Keratinocyte (primary cell): Measurements from ENCODE around the gene RUNX1. TPM values are rescaled to one million over a fixed set of nuclear protein-coding genes. Genes with fewer than 3 reads are reported as not detected.
"Not testable (repeated sequence)": the region's sequence is repeated elsewhere in the genome, so short reads cannot be mapped to it uniquely, and the experiment has no call there.

Experiments
- DNase-seq: peaks from one replicate; pipeline ENCODE4 v3.0.0-alpha.2; 2011; ENCODE audit warnings: low read depth, missing footprints, low spot score
- FAIRE-seq: peaks from 2 replicates; lab custom pipeline; 2011; peaks lifted over from hg19 to GRCh38; lab: Jason Lieb, UNC
- H2AFZ ChIP-seq: 2 replicates; pipeline ENCODE4 v1.6.0; 2012; ENCODE audit warnings: low read length, control low read depth, inconsistent platforms; ENCODE audit not compliant: control insufficient read depth
- H3K27ac ChIP-seq: 2 replicates; pipeline ENCODE4 v1.5.1; 2011; ENCODE audit warnings: low read length; ENCODE audit not compliant: control insufficient read depth, insufficient read depth
- H3K27me3 ChIP-seq: 3 replicates; pipeline ENCODE4 v1.6.0; 2011; ENCODE audit warnings: low read length; ENCODE audit not compliant: control insufficient read depth, insufficient read depth; ENCODE audit errors: extremely low read depth
- H3K36me3 ChIP-seq, 2 experiments: 2 replicates in 1 of 2; 3 replicates in 1 of 2; pipeline ENCODE4 v1.5.1; 2011; ENCODE audit warnings: low read length in 2 of 2, mild to moderate bottlenecking in 1 of 2; ENCODE audit not compliant: control insufficient read depth in 2 of 2, insufficient read depth in 2 of 2; ENCODE audit errors: extremely low read depth in 1 of 2
- H3K4me1 ChIP-seq: 3 replicates; pipeline ENCODE4 v1.5.1; 2011; ENCODE audit warnings: low read length; ENCODE audit not compliant: control insufficient read depth, insufficient read depth; ENCODE audit errors: extremely low read depth
- H3K4me2 ChIP-seq: 3 replicates; pipeline ENCODE4 v1.6.0; 2011; ENCODE audit warnings: low read depth, low read length; ENCODE audit not compliant: control insufficient read depth, insufficient read depth; ENCODE audit errors: extremely low read depth
- H3K4me3 ChIP-seq, 3 experiments: fragments of 200-600 bp in 1 of 3; sonication (generic) in 1 of 3; 2 replicates in 2 of 3; 3 replicates in 1 of 3; pipeline ENCODE4 v1.5.1; 2011 to 2016; ENCODE audit warnings: low read length in 3 of 3, mild to moderate bottlenecking in 3 of 3, control low read depth in 2 of 3, inconsistent platforms in 1 of 3, low read depth in 1 of 3, mixed read lengths in 1 of 3, mixed run types in 1 of 3, moderate library complexity in 1 of 3; ENCODE audit not compliant: control insufficient read depth in 2 of 3, insufficient read depth in 2 of 3; ENCODE audit errors: extremely low read depth in 1 of 3
- H3K79me2 ChIP-seq: 2 replicates; pipeline ENCODE4 v1.6.0; 2012; ENCODE audit warnings: low read length; ENCODE audit not compliant: control insufficient read depth, insufficient read depth
- H3K9ac ChIP-seq: 3 replicates; pipeline ENCODE4 v1.6.0; 2011; ENCODE audit warnings: low read length; ENCODE audit not compliant: control insufficient read depth, insufficient read depth; ENCODE audit errors: extremely low read depth
- H3K9me1 ChIP-seq: 3 replicates; pipeline ENCODE4 v1.6.0; 2011; ENCODE audit warnings: low read length; ENCODE audit not compliant: control insufficient read depth, insufficient read depth; ENCODE audit errors: extremely low read depth
- H3K9me3 ChIP-seq: 2 replicates; pipeline ENCODE4 v1.5.1; 2012; ENCODE audit warnings: low read depth, low read length; ENCODE audit not compliant: control insufficient read depth
- H4K20me1 ChIP-seq: 3 replicates; pipeline ENCODE4 v1.6.0; 2011; ENCODE audit warnings: low read length; ENCODE audit not compliant: control insufficient read depth, insufficient read depth; ENCODE audit errors: extremely low read depth
- CTCF ChIP-seq, 3 experiments: IDR thresholded peaks in 1 of 3; conservative IDR thresholded peaks in 1 of 3; optimal IDR thresholded peaks in 1 of 3; 2 replicates in 2 of 3; 3 replicates in 1 of 3; pipeline versions ENCODE3 to v1.5.1; 2011; ENCODE audit warnings: low read length in 3 of 3, mild to moderate bottlenecking in 3 of 3, moderate library complexity in 2 of 3, control low read depth in 1 of 3, inconsistent platforms in 1 of 3; ENCODE audit not compliant: insufficient read depth in 2 of 3; ENCODE audit errors: extremely low read depth in 1 of 3
- EZH2 ChIP-seq: IDR thresholded peaks from one replicate; pipeline ENCODE4 v1.6.1; 2012; ENCODE audit warnings: inconsistent platforms, mild to moderate bottlenecking, low read length, moderate library complexity
- dilution Hi-C: fragments of 300-500 bp; cut with MboI; formaldehyde crosslinking; loops from one replicate; pipeline ENCODE4 v1.7.0; 2020; ENCODE audit warnings: low sequenced_read_pairs; ENCODE audit not compliant: extremely low pct_ligation_motif_present
- polyA plus RNA-seq, 5 experiments: library from polyadenylated mRNA; depleted of rRNA in 3 of 5; stranded (reverse) in 3 of 5; stranded (forward) in 1 of 5; unstranded in 1 of 5; fragments of >200 nt; gene quantifications; 1 replicate in 1 of 5; 2 replicates in 3 of 5; 3 replicates in 1 of 5; pipeline versions ENCODE4 v1.2.1 to v1.2.3, GENCODE V29; 2011 to 2012; ENCODE audit warnings: missing spikeins in 2 of 5, low read depth in 1 of 5, low replicate concordance in 1 of 5

The RUNX1 gene
- polyA plus RNA-seq, 1 donor (not counting 4 experiments of a cell fraction or from before 2014, with no cell fraction given): 44.9 TPM

GRCh38 chr21:34952701-34953100 is 96.4 kb downstream of the RUNX1 start:
- H3K4me2 ChIP-seq: no peak overlapping the region
- no peaks in the 10 kb centered on the region for H4K20me1 ChIP-seq
- TF ChIP-seq CTCF (optimal IDR thresholded peaks at IDR 0.05 in 1 of 3, IDR thresholded peaks at IDR 0.05 in 1 of 3, conservative IDR thresholded peaks at IDR 0.05 in 1 of 3; ENCODE audit: extremely low read depth in 1 of 3, insufficient read depth in 2 of 3, low read length in 3 of 3) (no peak), EZH2 (no peak)
- no peak overlapping the region for H2AFZ ChIP-seq
- no peaks in the 10 kb centered on the region for H3K9me1 ChIP-seq
- no peaks in the 10 kb centered on the region for H3K27me3 ChIP-seq
- no peak overlapping the region for H3K9ac ChIP-seq
- no peaks in the 10 kb centered on the region for H3K36me3 ChIP-seq
- no peaks in the 10 kb centered on the region for H3K4me1 ChIP-seq
- FAIRE-seq (no peak), DNase-seq (no peak)
- H3K4me3 ChIP-seq: no peak overlapping the region
- H3K79me2 ChIP-seq: no peaks in the 10 kb centered on the region
- no peaks in the 10 kb centered on the region for H3K9me3 ChIP-seq
- dilution Hi-C loops: no loop called here
- H3K27ac ChIP-seq: no peak overlapping the region

- dilution Hi-C loops, H3K4me2 ChIP-seq: not testable (repeated sequence)
These were observed 97.2 kb downstream of the RUNX1 start for GRCh38 chr21:34951868-34952267.

GRCh38 chr21:34950980-34951379 is 98.1 kb downstream of the RUNX1 start:
- Histone ChIP-seq H3K27me3 (no peaks in the 10 kb centered on the region), H3K9me1 (no peaks in the 10 kb centered on the region), H3K4me1 (no peaks in the 10 kb centered on the region), H2AFZ (no peak overlapping the region), H3K4me2 (no peak overlapping the region), H3K36me3 (no peaks in the 10 kb centered on the region), H3K27ac (no peak overlapping the region), H4K20me1 (no peaks in the 10 kb centered on the region), H3K9ac (no peak overlapping the region), H3K9me3 (no peaks in the 10 kb centered on the region), H3K79me2 (no peaks in the 10 kb centered on the region), H3K4me3 (no peak overlapping the region)
- DNase-seq: no peak
- dilution Hi-C loops: no loop called here
- TF ChIP-seq CTCF (optimal IDR thresholded peaks at IDR 0.05 in 1 of 3, IDR thresholded peaks at IDR 0.05 in 1 of 3, conservative IDR thresholded peaks at IDR 0.05 in 1 of 3; ENCODE audit: extremely low read depth in 1 of 3, insufficient read depth in 2 of 3, low read length in 3 of 3) (no peak), EZH2 (no peak)
- FAIRE-seq: peak; percentile 72

More at GRCh38 chr21:34951868-34952267, 97.2 kb downstream of the RUNX1 start:
- H3K36me3 ChIP-seq, H3K9me1 ChIP-seq, H3K27ac ChIP-seq, H3K4me1 ChIP-seq, H3K79me2 ChIP-seq, H2AFZ ChIP-seq, H4K20me1 ChIP-seq, H3K4me3 ChIP-seq, H3K9ac ChIP-seq, FAIRE-seq, H3K27me3 ChIP-seq, DNase-seq, H3K9me3 ChIP-seq: not testable (repeated sequence)
